Naive thymus-derived CD4-positive, alpha-beta T cell (primary cell): ENCODE results near the gene PLPPR4. TPM values are rescaled to one million over a fixed set of nuclear protein-coding genes. Genes with fewer than 3 reads are reported as not detected.

ENCODE experiments used
- ATAC-seq: fragments of 150-1000 bp; cut with Tn5 transposase; 2 replicates; pipeline ENCODE4 v1.10.0; 2021; ENCODE audit warnings: mild to moderate bottlenecking, moderate library complexity
- CTCF ChIA-PET: fragments of 350-600 bp; sonication (Branson Sonifier 250); formaldehyde crosslinking; loops from one replicate; lab custom pipeline; 2021; ENCODE audit warnings: antibody characterized with exemption; lab: Charles Lee
- POLR2A ChIA-PET: fragments of 350-600 bp; sonication (Branson Sonifier 250); formaldehyde crosslinking; loops from one replicate; lab custom pipeline; 2021; ENCODE audit warnings: antibody characterized with exemption, inconsistent platforms; lab: Charles Lee
- DNase-seq, 9 donors: peaks; one replicate each; pipeline versions ENCODE4 v3.0.0 to v3.0.0-alpha.2; 2020 to 2022; ENCODE audit warnings: mixed read lengths in 1 of 9
- H3K27ac ChIP-seq: one replicate; pipeline ENCODE4 v1.7.0; 2013; ENCODE audit warnings: mild to moderate bottlenecking, low read depth, low read length, moderate library complexity
- H3K27me3 ChIP-seq, 2 donors: one replicate each; pipeline ENCODE4 v1.7.0; 2013; ENCODE audit warnings: low read length in 2 of 2, mild to moderate bottlenecking in 2 of 2, moderate library complexity in 2 of 2; ENCODE audit not compliant: control insufficient read depth in 2 of 2, insufficient read depth in 2 of 2
- H3K36me3 ChIP-seq, 3 experiments: 1 replicate in 2 of 3; 2 replicates in 1 of 3; pipeline ENCODE4 v1.7.0; 2013; ENCODE audit warnings: low read length in 3 of 3, mild to moderate bottlenecking in 3 of 3, moderate library complexity in 1 of 3; ENCODE audit not compliant: insufficient read depth in 3 of 3, control insufficient read depth in 2 of 3
- H3K4me1 ChIP-seq, 2 donors: one replicate each; pipeline ENCODE4 v1.7.0; 2013; ENCODE audit warnings: low read length in 2 of 2, mild to moderate bottlenecking in 2 of 2, moderate library complexity in 1 of 2; ENCODE audit not compliant: control insufficient read depth in 2 of 2, insufficient read depth in 2 of 2
- H3K4me3 ChIP-seq: 2 replicates; pipeline ENCODE4 v1.7.0; 2013; ENCODE audit warnings: mild to moderate bottlenecking, low read length
- H3K9me3 ChIP-seq, 3 experiments: 1 replicate in 2 of 3; 2 replicates in 1 of 3; pipeline ENCODE4 v1.7.0; 2013; ENCODE audit warnings: low read length in 3 of 3; ENCODE audit not compliant: control insufficient read depth in 2 of 3
- H3K27ac Mint-ChIP-seq, 9 donors: one replicate each; pipeline ENCODE4 v1.8.0; 2020 to 2022; ENCODE audit warnings: mixed read lengths in 9 of 9, mild to moderate bottlenecking in 8 of 9, moderate library complexity in 5 of 9, inconsistent platforms in 2 of 9
- H3K27me3 Mint-ChIP-seq, 5 donors: one replicate each; pipeline ENCODE4 v1.8.0; 2021 to 2022; ENCODE audit warnings: mixed read lengths in 5 of 5, mild to moderate bottlenecking in 1 of 5
- H3K36me3 Mint-ChIP-seq, 5 donors: one replicate each; pipeline ENCODE4 v1.8.0; 2020 to 2022; ENCODE audit warnings: mixed read lengths in 5 of 5, mild to moderate bottlenecking in 3 of 5, inconsistent platforms in 1 of 5
- H3K4me1 Mint-ChIP-seq, 7 donors: one replicate each; pipeline ENCODE4 v1.8.0; 2020 to 2022; ENCODE audit warnings: mixed read lengths in 7 of 7, mild to moderate bottlenecking in 3 of 7, inconsistent platforms in 1 of 7
- H3K4me3 Mint-ChIP-seq, 10 donors: one replicate each; pipeline ENCODE4 v1.8.0; 2020 to 2022; ENCODE audit warnings: mild to moderate bottlenecking in 10 of 10, mixed read lengths in 10 of 10, moderate library complexity in 6 of 10, inconsistent platforms in 2 of 10
- H3K9me3 Mint-ChIP-seq, 11 donors: one replicate each; pipeline ENCODE4 v1.8.0; 2020 to 2022; ENCODE audit warnings: mixed read lengths in 11 of 11, mild to moderate bottlenecking in 4 of 11, inconsistent platforms in 1 of 11, moderate library complexity in 1 of 11
- intact Hi-C, 2 donors: fragments of 100-400 bp; cut with micrococcal nuclease; formaldehyde crosslinking; loops; one replicate each; pipeline ENCODE4 v1.15.1; 2023
- polyA plus RNA-seq, 2 donors: library from polyadenylated mRNA; unstranded; fragments of 300-500 nt; fragmentation: Illumina TruSeq; gene quantifications; one replicate each; pipeline ENCODE4 v1.2.3, GENCODE V29; 2021
- total RNA-seq, 6 experiments: library from RNA in 5 of 6; stranded (reverse) in 5 of 6; gene quantifications; 1 replicate in 5 of 6; 2 replicates in 1 of 6; pipeline ENCODE4 v1.2.3 and lab custom pipeline; 2021 to 2026

Gene PLPPR4
- total and polyA plus RNA-seq, 7 experiments from 2014 or later = not detected

GRCh38 chr1:99352821-99353220 is 88.5 kb downstream of the PLPPR4 start:
- no peak overlapping the region for H3K27ac ChIP-seq
- Mint-ChIP-seq H3K27ac (no peak overlapping the region), H3K4me3 (no peak overlapping the region), H3K9me3 (peaks cover 0 to 4% (median 0%) of the 10 kb centered on the region in 11 donors), H3K36me3 (no peaks in the 10 kb centered on the region), H3K27me3 (peaks cover 0 to 15% (median 0%) of the 10 kb centered on the region in 5 donors), H3K4me1 (no peaks in the 10 kb centered on the region)
- POLR2A ChIA-PET = no interaction called here
- intact Hi-C loops = no loop called here
- CTCF ChIA-PET = no interaction called here
- ATAC-seq = no peak
- no peak overlapping the region for H3K4me3 ChIP-seq
- no peak for DNase-seq
- no peaks in the 10 kb centered on the region for H3K4me1 ChIP-seq
- H3K9me3 ChIP-seq = no peaks in the 10 kb centered on the region
- H3K27me3 ChIP-seq = no peaks in the 10 kb centered on the region
- no peaks in the 10 kb centered on the region for H3K36me3 ChIP-seq

GRCh38 chr1:99358770-99359169 is 94.5 kb downstream of the PLPPR4 start:
- H3K4me3 Mint-ChIP-seq = no peak overlapping the region
- H3K4me1 ChIP-seq = no peaks in the 10 kb centered on the region
- peaks cover 0 to 11% (median 4%) of the 10 kb centered on the region in 5 donors for H3K27me3 Mint-ChIP-seq
- peaks cover 0 to 4% (median 0%) of the 10 kb centered on the region in 11 donors for H3K9me3 Mint-ChIP-seq
- H3K27ac Mint-ChIP-seq = no peak overlapping the region
- no peaks in the 10 kb centered on the region for H3K36me3 ChIP-seq
- no peaks in the 10 kb centered on the region for H3K4me1 Mint-ChIP-seq
- ChIA-PET POLR2A (no interaction called here), CTCF (no interaction called here)
- ATAC-seq = no peak
- H3K36me3 Mint-ChIP-seq = no peaks in the 10 kb centered on the region
- H3K27ac ChIP-seq = no peak overlapping the region
- H3K4me3 ChIP-seq = no peak overlapping the region
- H3K9me3 ChIP-seq = no peaks in the 10 kb centered on the region
- DNase-seq = no peak
- no peaks in the 10 kb centered on the region for H3K27me3 ChIP-seq
- intact Hi-C loops = no loop called here
